PC-9 (cell line): ENCODE results near the gene CCDC158. TPM values are rescaled to one million over a fixed set of nuclear protein-coding genes. Genes with fewer than 3 reads are reported as not detected.

Experiments
- BruUV-seq: library from RNA; stranded (reverse); fragments of 400-500 nt; replicated peaks from 2 replicates; lab custom pipeline; 2021; lab: Mats Ljungman, UMichigan
- CTCF ChIA-PET: fragments of 300-600 bp; sonication (Branson Sonifier 250); formaldehyde crosslinking; loops from one replicate; lab custom pipeline; 2022; ENCODE audit warnings: antibody characterized with exemption; lab: Charles Lee
- POLR2A ChIA-PET: fragments of 300-600 bp; sonication (Branson Sonifier 250); formaldehyde crosslinking; loops from one replicate; lab custom pipeline; 2022; ENCODE audit warnings: antibody characterized with exemption; ENCODE audit not compliant: unreplicated experiment; lab: Charles Lee
- DNase-seq, 2 experiments: peaks; one replicate each; pipeline versions ENCODE4 v3.0.0 to v3.0.0-alpha.2; 2015 to 2022; ENCODE audit warnings: mixed read lengths in 1 of 2
- H2AFZ ChIP-seq: fragments of 200-600 bp; sonication (generic); 2 replicates; pipeline ENCODE4 v1.8.1; 2017; ENCODE audit warnings: antibody characterized with exemption
- H3F3A ChIP-seq: fragments of 200-600 bp; sonication (generic); 2 replicates; pipeline ENCODE4 v1.8.1; 2017; ENCODE audit warnings: antibody characterized with exemption, mild to moderate bottlenecking, low read depth; ENCODE audit not compliant: insufficient read depth
- H3K27ac ChIP-seq: fragments of 200-600 bp; sonication (generic); 2 replicates; pipeline ENCODE4 v1.6.1; 2016; ENCODE audit warnings: mixed run types
- H3K27me3 ChIP-seq: fragments of 200-600 bp; sonication (generic); 2 replicates; pipeline ENCODE4 v1.6.1; 2016; ENCODE audit warnings: low read depth, mixed run types; ENCODE audit not compliant: insufficient read depth
- H3K36me3 ChIP-seq: fragments of 200-600 bp; sonication (generic); 2 replicates; pipeline ENCODE4 v1.6.1; 2016; ENCODE audit warnings: low read depth, mixed run types
- H3K4me1 ChIP-seq: fragments of 200-600 bp; sonication (generic); replicated peaks from 2 replicates; pipeline ENCODE4 v1.6.1; 2016; ENCODE audit warnings: mixed run types; ENCODE audit not compliant: insufficient read depth
- H3K4me2 ChIP-seq: fragments of 200-600 bp; sonication (generic); 2 replicates; pipeline ENCODE4 v1.6.1; 2017; ENCODE audit warnings: mixed run types
- H3K4me3 ChIP-seq: fragments of 200-600 bp; sonication (generic); 2 replicates; pipeline ENCODE4 v1.6.1; 2016; ENCODE audit warnings: mixed run types
- H3K79me2 ChIP-seq: fragments of 200-600 bp; sonication (generic); 2 replicates; pipeline ENCODE4 v1.6.1; 2017; ENCODE audit warnings: low read depth, mixed run types
- H3K9me2 ChIP-seq: fragments of 200-600 bp; sonication (generic); 2 replicates; pipeline ENCODE4 v1.8.1; 2017; ENCODE audit warnings: mild to moderate bottlenecking; ENCODE audit not compliant: insufficient read depth
- H3K9me3 ChIP-seq: fragments of 200-600 bp; sonication (generic); 2 replicates; pipeline ENCODE4 v1.8.1; 2016; ENCODE audit warnings: low read depth; ENCODE audit not compliant: insufficient read depth
- H4K20me1 ChIP-seq: fragments of 200-600 bp; sonication (generic); 2 replicates; pipeline ENCODE4 v1.8.1; 2017; ENCODE audit not compliant: insufficient read depth
- CTCF ChIP-seq: fragments of 200-600 bp; sonication (generic); conservative IDR thresholded peaks from 2 replicates; pipeline ENCODE4 v1.6.1; 2017; ENCODE audit warnings: mixed run types, antibody characterized with exemption, mild to moderate bottlenecking, moderate library complexity
- EZH2 ChIP-seq: fragments of 200-600 bp; sonication (generic); IDR thresholded peaks from 2 replicates; pipeline ENCODE4 v1.8.0; 2017; ENCODE audit warnings: antibody characterized with exemption, low read depth
- intact Hi-C: fragments of 100-400 bp; cut with micrococcal nuclease; formaldehyde crosslinking; loops from one replicate; pipeline ENCODE4 v1.10.0; 2022; ENCODE audit not compliant: unreplicated experiment
- total RNA-seq: library from RNA; stranded (reverse); gene quantifications from 2 replicates; pipeline ENCODE4 v1.2.3, GENCODE V29; 2021

CCDC158 gene
- total RNA-seq, 1 experiment from 2014 or later = not detected

- H4K20me1 ChIP-seq = no peaks in the 10 kb centered on the region
- POLR2A ChIA-PET = interaction anchor here (0.7 kb wide), 1 partner anchor 47 kb away, joined by 6 read pairs; no protein-coding TSS in a partner anchor
Observed at GRCh38 chr4:76301068-76301774, 119.7 kb downstream of the CCDC158 start.

DNA sequence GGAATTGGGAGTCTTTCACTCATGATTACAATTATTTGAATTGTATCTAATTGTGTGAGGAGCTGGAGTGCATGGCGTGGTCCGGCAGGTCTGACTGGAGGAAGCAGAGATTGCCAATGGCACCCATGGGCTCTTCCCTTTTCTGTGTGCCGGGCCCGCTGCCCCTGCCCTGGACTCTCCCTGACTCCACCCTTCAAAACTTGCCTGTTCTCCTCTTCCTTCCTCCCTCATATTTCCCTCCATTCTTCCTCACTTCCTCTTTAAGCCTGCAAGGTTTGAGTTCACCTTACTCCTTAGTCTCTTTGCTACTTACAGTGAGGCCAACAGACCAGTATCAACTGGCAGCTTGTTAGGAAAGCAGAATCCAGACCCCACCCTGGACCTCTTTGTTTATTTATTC, 120.9 kb downstream of the CCDC158 start:
- Histone ChIP-seq H3K4me3 (no peak overlapping the region), H3K4me2 (no peak overlapping the region), H3K27me3 (no peaks in the 10 kb centered on the region), H4K20me1 (no peaks in the 10 kb centered on the region), H2AFZ (no peak overlapping the region), H3K4me1 (peaks cover 19% of the 10 kb centered on the region), H3K79me2 (no peaks in the 10 kb centered on the region), H3K9me2 (no peaks in the 10 kb centered on the region), H3K27ac (no peak overlapping the region), H3F3A (peaks cover 13% of the 10 kb centered on the region), H3K9me3 (peaks cover 6% of the 10 kb centered on the region; the same call in 1 of the 2 replicates), H3K36me3 (no peaks in the 10 kb centered on the region)
- no peak for TF ChIP-seq EZH2
- no peak for TF ChIP-seq CTCF
- POLR2A ChIA-PET = no interaction called here
- intact Hi-C loops = no loop called here
- DNase-seq = no peak
- no TSS peak for BruUV-seq
- CTCF ChIA-PET = no interaction called here

More at GRCh38 chr4:76301068-76301774, 119.7 kb downstream of the CCDC158 start:
- H3K4me2 ChIP-seq = peak overlapping the region; percentile 43
- peaks cover 6% of the 10 kb centered on the region; the same call in 1 of the 2 replicates for H3K9me3 ChIP-seq
- peak overlapping the region; percentile 93 for H3K27ac ChIP-seq
- no peaks in the 10 kb centered on the region for H3K27me3 ChIP-seq
- TF ChIP-seq CTCF (no peak), EZH2 (no peak)
- no peak overlapping the region for H3K4me3 ChIP-seq
- BruUV-seq = no TSS peak
- H3K9me2 ChIP-seq = no peaks in the 10 kb centered on the region
- H3K4me1 ChIP-seq = peaks cover 23% of the 10 kb centered on the region
- H3K79me2 ChIP-seq = no peaks in the 10 kb centered on the region
- H3K36me3 ChIP-seq = no peaks in the 10 kb centered on the region
- H3F3A ChIP-seq = peaks cover 13% of the 10 kb centered on the region
- CTCF ChIA-PET = no interaction called here
- peak; percentile 43 to 88 for DNase-seq
- 0 out of 2 replicates have a peak overlapping the region, but pooled peaks have one; percentile 42 for H2AFZ ChIP-seq
- intact Hi-C loops = no loop called here

DNA sequence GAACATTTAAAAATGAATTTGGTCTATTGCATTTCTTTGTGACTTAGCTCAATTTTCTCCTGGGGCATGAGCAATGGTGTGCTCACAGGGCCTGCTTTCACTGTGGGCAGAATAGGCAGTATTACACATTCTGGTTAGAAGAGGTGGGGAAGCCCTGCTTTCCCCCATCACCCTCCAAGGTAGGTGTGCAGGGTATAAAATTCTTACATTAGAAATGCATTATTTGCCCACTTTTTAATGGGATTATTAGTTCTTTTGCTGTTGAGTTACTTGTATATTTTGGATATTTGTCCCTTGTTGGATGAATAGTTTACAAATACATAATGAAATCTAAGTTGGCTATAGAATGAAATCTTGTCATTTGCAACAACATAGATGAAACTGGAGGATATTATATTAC, 122.7 kb downstream of the CCDC158 start:
- no peak for DNase-seq
- H3K4me3 ChIP-seq = no peak overlapping the region
- no TSS peak for BruUV-seq
- no peaks in the 10 kb centered on the region for H4K20me1 ChIP-seq
- H3K27me3 ChIP-seq = no peaks in the 10 kb centered on the region
- TF ChIP-seq EZH2 = no peak
- no peak for TF ChIP-seq CTCF
- H2AFZ ChIP-seq = no peak overlapping the region
- peaks cover 6% of the 10 kb centered on the region; the same call in 1 of the 2 replicates for H3K9me3 ChIP-seq
- no peak overlapping the region for H3K4me2 ChIP-seq
- ChIA-PET CTCF (no interaction called here), POLR2A (no interaction called here)
- peaks cover 13% of the 10 kb centered on the region for H3F3A ChIP-seq
- H3K4me1 ChIP-seq = peaks cover 19% of the 10 kb centered on the region
- no peak overlapping the region for H3K27ac ChIP-seq
- no peaks in the 10 kb centered on the region for H3K79me2 ChIP-seq
- H3K9me2 ChIP-seq = no peaks in the 10 kb centered on the region
- intact Hi-C loops = no loop called here
- no peaks in the 10 kb centered on the region for H3K36me3 ChIP-seq
